Measurements from ENCODE around the gene MFAP3.

DNA sequence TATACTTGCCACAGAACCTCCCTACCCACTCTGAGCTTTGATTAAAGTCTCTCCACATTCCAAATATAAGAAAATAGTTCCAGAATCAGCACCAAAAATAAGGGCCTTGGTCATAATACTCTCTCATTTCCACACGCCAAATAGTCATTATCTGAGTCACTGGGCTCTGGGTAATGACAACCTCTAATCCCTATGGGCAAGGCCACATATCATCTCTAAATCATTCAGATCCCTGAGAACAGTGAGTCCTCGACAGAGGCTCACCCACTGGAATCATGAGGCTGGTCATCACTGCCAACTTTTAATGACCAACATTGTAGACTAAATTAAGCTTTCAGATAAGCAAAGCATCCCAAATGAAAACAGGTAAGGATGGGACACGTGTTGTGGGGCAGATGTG is 28.1 kb upstream of the MFAP3 start:
- TF ChIP-seq, protein P1, sequence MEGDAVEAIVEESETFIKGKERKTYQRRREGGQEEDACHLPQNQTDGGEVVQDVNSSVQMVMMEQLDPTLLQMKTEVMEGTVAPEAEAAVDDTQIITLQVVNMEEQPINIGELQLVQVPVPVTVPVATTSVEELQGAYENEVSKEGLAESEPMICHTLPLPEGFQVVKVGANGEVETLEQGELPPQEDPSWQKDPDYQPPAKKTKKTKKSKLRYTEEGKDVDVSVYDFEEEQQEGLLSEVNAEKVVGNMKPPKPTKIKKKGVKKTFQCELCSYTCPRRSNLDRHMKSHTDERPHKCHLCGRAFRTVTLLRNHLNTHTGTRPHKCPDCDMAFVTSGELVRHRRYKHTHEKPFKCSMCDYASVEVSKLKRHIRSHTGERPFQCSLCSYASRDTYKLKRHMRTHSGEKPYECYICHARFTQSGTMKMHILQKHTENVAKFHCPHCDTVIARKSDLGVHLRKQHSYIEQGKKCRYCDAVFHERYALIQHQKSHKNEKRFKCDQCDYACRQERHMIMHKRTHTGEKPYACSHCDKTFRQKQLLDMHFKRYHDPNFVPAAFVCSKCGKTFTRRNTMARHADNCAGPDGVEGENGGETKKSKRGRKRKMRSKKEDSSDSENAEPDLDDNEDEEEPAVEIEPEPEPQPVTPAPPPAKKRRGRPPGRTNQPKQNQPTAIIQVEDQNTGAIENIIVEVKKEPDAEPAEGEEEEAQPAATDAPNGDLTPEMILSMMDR (IDR thresholded peaks at IDR 0.05) = no peak
- no peak for TF ChIP-seq POLR2A (IDR thresholded peaks at IDR 0.05)

Data from ovary (tissue), 3 donors.